BE2C (cell line): ENCODE measurements around the gene COX14.
A peak's percentile ranks its signal among the peaks of the same experiment; 100 is the strongest.

Experiments
- DNase-seq: peaks from one replicate; pipeline ENCODE4 v3.0.0-alpha.2; 2020
- H3K27me3 ChIP-seq: fragments of 250-450 bp; sonication (Bioruptor Pico); 2 replicates; pipeline ENCODE4 v1.5.1; 2020; ENCODE audit warnings: mild to moderate bottlenecking
- H3K36me3 ChIP-seq: fragments of 250-450 bp; sonication (Bioruptor Pico); 2 replicates; pipeline ENCODE4 v1.5.1; 2020; ENCODE audit warnings: mild to moderate bottlenecking
- H3K4me1 ChIP-seq: fragments of 250-450 bp; sonication (Bioruptor Pico); 2 replicates; pipeline ENCODE4 v1.5.1; 2020
- H3K4me3 ChIP-seq: 2 replicates; pipeline ENCODE4 v1.5.1; 2011; ENCODE audit warnings: low read depth, low read length
- H3K9me3 ChIP-seq: fragments of 250-450 bp; sonication (Bioruptor Pico); 2 replicates; pipeline ENCODE4 v1.5.1; 2020
- TF ChIP-seq, protein P1 (sequence below): IDR thresholded peaks from 2 replicates; pipeline ENCODE4 v1.5.1; 2012; ENCODE audit warnings: mild to moderate bottlenecking, low read depth, low read length

The COX14 gene

DNA sequence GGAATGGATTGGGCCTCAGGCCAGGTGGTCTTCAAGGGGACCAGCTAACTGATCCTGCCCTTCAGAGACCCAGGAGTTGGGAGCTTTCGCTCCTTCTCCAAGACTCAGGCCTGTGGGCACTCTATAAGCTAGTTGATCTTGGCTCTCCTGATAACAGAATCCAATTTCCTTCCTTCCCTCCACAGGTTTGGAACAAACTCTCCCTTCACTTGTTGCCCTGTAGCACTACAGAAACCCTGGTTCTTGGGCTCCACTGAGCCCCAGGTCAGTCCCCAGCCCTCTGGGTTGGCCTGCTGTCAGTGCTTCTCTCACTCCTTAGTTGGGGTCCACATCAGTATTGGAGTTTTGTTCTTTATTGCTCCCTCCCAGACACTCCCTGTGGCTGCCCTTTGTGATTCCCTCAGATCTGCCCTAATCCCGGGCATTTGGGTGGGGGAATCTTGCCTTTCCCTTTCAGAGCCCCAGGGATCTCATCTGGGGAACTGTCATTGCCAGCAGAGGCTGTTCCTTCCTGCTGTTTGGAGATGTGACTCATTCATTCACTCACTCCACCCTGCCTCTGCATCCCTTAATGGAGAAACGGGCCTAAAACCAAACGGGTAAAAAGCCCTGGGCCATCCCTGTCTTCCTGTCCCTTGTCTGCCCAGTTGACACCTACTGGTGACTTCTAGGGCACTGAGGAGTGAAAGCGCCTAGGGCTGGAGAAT is 12.6 kb upstream of the COX14 start:
- DNase-seq = no peak
- Histone ChIP-seq H3K27me3 (no peaks in the 10 kb centered on the region), H3K36me3 (peaks cover 58% of the 10 kb centered on the region), H3K4me3 (no peak overlapping the region), H3K9me3 (no peaks in the 10 kb centered on the region), H3K4me1 (peaks cover 8% of the 10 kb centered on the region)
- TF ChIP-seq, protein P1, sequence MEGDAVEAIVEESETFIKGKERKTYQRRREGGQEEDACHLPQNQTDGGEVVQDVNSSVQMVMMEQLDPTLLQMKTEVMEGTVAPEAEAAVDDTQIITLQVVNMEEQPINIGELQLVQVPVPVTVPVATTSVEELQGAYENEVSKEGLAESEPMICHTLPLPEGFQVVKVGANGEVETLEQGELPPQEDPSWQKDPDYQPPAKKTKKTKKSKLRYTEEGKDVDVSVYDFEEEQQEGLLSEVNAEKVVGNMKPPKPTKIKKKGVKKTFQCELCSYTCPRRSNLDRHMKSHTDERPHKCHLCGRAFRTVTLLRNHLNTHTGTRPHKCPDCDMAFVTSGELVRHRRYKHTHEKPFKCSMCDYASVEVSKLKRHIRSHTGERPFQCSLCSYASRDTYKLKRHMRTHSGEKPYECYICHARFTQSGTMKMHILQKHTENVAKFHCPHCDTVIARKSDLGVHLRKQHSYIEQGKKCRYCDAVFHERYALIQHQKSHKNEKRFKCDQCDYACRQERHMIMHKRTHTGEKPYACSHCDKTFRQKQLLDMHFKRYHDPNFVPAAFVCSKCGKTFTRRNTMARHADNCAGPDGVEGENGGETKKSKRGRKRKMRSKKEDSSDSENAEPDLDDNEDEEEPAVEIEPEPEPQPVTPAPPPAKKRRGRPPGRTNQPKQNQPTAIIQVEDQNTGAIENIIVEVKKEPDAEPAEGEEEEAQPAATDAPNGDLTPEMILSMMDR = no peak

DNA sequence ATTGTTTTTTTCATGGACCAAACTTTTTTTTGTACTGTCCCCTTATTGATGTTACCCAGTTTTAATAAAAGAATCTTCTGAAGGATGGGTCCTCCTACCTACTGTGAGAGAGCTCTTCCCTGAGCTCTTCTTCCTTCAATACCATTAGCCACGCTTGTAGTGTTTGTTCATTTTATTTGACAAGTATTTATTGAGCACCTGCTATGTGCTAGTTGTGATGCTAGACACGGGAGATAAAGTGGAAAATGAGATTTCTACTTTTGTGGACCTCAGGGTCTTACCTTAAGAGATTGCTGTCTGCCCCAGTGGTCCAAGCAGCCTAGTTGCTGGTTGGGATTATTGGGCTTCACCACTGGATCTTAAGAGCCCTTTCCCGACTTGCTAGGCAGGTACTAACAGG is 11.5 kb upstream of the COX14 start:
- peaks cover 8% of the 10 kb centered on the region for H3K4me1 ChIP-seq
- H3K36me3 ChIP-seq = peaks cover 47% of the 10 kb centered on the region
- no peak for DNase-seq
- H3K9me3 ChIP-seq = no peaks in the 10 kb centered on the region
- no peaks in the 10 kb centered on the region for H3K27me3 ChIP-seq
- H3K4me3 ChIP-seq = no peak overlapping the region
- TF ChIP-seq, protein P1 = no peak

DNA sequence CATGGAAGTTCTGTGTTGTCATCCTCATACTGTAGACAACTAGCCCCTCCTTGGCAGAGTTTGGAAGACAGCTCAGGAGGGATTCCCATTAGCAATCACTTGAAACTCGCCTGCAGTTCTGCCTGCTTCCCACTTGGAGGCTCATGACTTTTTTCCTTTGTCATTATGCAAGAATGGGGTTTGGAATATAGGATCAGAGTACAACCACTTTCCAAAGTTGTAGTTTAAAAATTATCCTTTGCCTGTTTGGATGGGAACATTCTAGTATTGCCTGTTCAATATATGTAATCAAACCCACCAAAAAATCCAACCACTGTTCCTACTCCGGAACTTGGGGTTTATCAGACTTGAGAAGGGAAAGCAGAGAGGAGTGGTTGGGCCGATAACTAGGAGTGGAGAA is 10.4 kb upstream of the COX14 start:
- H3K27me3 ChIP-seq = no peaks in the 10 kb centered on the region
- DNase-seq = no peak
- TF ChIP-seq, protein P1 = peak; percentile 65
- H3K4me1 ChIP-seq = peaks cover 8% of the 10 kb centered on the region
- peaks cover 36% of the 10 kb centered on the region for H3K36me3 ChIP-seq
- no peaks in the 10 kb centered on the region for H3K9me3 ChIP-seq
- no peak overlapping the region for H3K4me3 ChIP-seq

DNA sequence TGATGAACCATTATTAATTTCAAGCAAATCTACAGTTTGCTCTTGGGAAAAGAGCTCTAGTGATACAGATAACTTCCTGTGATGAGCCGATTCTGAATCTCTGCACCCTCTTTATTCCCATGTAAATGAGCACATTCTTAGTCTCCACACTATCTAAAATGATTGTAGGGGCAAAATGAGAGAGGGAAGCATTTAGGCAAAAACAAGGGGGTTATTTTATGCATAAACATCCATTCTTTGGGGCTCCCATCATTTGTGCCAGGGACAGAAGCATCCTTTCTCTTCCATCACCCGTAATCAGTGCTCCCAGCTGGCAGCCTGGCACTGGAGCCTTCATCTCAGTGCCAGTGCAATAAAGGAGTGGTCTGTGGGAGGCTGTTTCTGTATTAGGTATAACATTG is 9.9 kb upstream of the COX14 start:
- Histone ChIP-seq H3K27me3 (no peaks in the 10 kb centered on the region), H3K4me1 (peaks cover 8% of the 10 kb centered on the region), H3K4me3 (no peak overlapping the region), H3K36me3 (peaks cover 31% of the 10 kb centered on the region), H3K9me3 (no peaks in the 10 kb centered on the region)
- no peak for DNase-seq
- TF ChIP-seq, protein P1 = no peak

DNA sequence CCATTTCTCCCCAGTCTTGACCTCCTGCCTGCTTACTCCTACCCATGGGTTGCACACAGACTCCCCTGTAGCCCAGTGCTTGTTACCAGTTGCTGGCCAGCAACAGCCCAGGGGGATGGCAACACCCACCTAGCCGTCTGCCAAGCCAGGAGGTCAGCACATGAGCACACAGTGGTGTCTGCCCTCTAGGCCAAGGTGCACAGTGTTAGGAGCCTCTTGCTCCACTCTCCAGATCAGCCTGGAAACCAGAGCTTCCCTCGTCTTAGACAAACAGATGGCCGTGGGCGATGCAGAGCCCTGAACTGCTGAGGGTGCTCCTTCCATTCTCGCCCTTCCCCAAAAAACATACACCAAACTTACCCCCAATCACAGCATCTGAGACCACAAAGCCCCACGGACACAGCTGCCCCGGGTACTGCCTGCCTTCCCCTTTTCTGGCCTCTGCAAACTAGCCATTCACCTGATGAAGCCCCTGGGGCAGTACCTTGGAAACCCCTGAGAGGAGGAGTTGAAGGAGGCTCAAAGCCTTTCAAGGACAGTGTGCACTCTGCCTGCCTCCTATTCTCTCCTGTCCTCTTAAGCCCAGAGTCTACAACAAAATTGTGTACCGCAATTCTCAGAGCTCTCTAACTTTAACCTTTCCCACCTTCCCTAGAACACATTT is 9.3 kb upstream of the COX14 start:
- Histone ChIP-seq H3K4me1 (peaks cover 8% of the 10 kb centered on the region), H3K9me3 (no peaks in the 10 kb centered on the region), H3K36me3 (peaks cover 26% of the 10 kb centered on the region), H3K4me3 (no peak overlapping the region), H3K27me3 (no peaks in the 10 kb centered on the region)
- TF ChIP-seq, protein P1 = no peak
- DNase-seq = no peak

DNA sequence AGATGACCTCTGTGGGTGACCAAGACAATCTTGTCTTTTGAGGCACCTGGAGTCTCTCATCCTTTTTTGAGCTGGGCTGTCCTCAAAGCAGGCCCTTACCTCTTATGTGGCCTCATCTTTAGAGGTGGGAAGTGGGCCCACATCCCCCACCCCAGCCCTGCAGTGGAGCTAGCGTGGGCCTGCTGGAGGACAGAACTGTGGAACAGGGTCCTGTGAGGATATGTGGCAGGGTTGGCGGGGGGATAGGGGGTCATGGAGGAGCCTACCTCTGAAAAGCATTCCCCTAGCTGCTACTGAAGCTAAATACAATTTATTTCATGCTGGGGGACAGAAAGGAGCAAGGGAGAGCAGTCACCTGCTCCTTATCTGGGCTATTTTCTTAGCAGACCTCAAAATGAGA is 8.7 kb upstream of the COX14 start:
- Histone ChIP-seq H3K4me3 (no peak overlapping the region), H3K4me1 (peaks cover 8% of the 10 kb centered on the region), H3K27me3 (no peaks in the 10 kb centered on the region), H3K9me3 (no peaks in the 10 kb centered on the region), H3K36me3 (peaks cover 21% of the 10 kb centered on the region)
- DNase-seq = no peak
- TF ChIP-seq, protein P1 = no peak
